OCI-LY7 (cell line): ENCODE data around the gene ACKR1. TPM values are rescaled to one million over a fixed set of nuclear protein-coding genes. Genes with fewer than 3 reads are reported as not detected.

ENCODE experiments used
- BruUV-seq: library from RNA; stranded (reverse); fragments of 400-500 nt; replicated peaks from 2 replicates; lab custom pipeline; 2021; lab: Mats Ljungman, UMichigan
- CTCF ChIA-PET: fragments of 300-600 bp; sonication (Branson Sonifier 250); formaldehyde crosslinking; loops from one replicate; lab custom pipeline; 2022; ENCODE audit warnings: antibody characterized with exemption; ENCODE audit not compliant: unreplicated experiment; lab: Charles Lee
- POLR2A ChIA-PET: fragments of 300-600 bp; sonication (Branson Sonifier 250); formaldehyde crosslinking; loops from one replicate; lab custom pipeline; 2022; ENCODE audit warnings: antibody characterized with exemption; lab: Charles Lee
- DNase-seq: peaks from one replicate; pipeline ENCODE4 v3.0.0-alpha.2; 2015; ENCODE audit warnings: low spot score
- H2AFZ ChIP-seq: fragments of 200-600 bp; sonication (generic), shearing (Covaris generic); 2 replicates; pipeline ENCODE4 v1.6.1; 2014; ENCODE audit warnings: mild to moderate bottlenecking, antibody characterized with exemption, low read length, moderate library complexity
- H3K27ac ChIP-seq: fragments of 200-600 bp; sonication (generic); 2 replicates; pipeline ENCODE4 v1.5.1; 2014; ENCODE audit warnings: mixed run types, low read depth, mild to moderate bottlenecking, moderate library complexity, low read length, inconsistent platforms; ENCODE audit not compliant: poor library complexity, severe bottlenecking
- H3K36me3 ChIP-seq: fragments of 200-600 bp; sonication (generic); 2 replicates; pipeline ENCODE4 v1.6.1; 2014; ENCODE audit warnings: mild to moderate bottlenecking, antibody characterized with exemption, low read length, moderate library complexity, mixed read lengths; ENCODE audit not compliant: insufficient read depth
- H3K4me1 ChIP-seq: fragments of 200-600 bp; sonication (generic); 2 replicates; pipeline ENCODE4 v1.5.1; 2014; ENCODE audit warnings: mild to moderate bottlenecking, low read length; ENCODE audit not compliant: insufficient read depth, poor library complexity, severe bottlenecking
- H3K4me2 ChIP-seq: fragments of 200-600 bp; sonication (generic); 2 replicates; pipeline ENCODE4 v1.6.1; 2014; ENCODE audit warnings: mild to moderate bottlenecking, low read length
- H3K4me3 ChIP-seq: fragments of 200-600 bp; sonication (generic); 2 replicates; pipeline ENCODE4 v1.5.1; 2014; ENCODE audit warnings: mild to moderate bottlenecking, low read depth, low read length; ENCODE audit not compliant: poor library complexity, severe bottlenecking
- H3K79me2 ChIP-seq: fragments of 200-600 bp; sonication (generic); 2 replicates; pipeline ENCODE4 v1.6.1; 2016; ENCODE audit warnings: low read depth, mild to moderate bottlenecking, low read length, moderate library complexity, mixed read lengths; ENCODE audit not compliant: insufficient read depth
- H3K9me2 ChIP-seq: fragments of 200-600 bp; sonication (generic); 2 replicates; pipeline ENCODE4 v1.6.1; 2016; ENCODE audit warnings: mild to moderate bottlenecking, low read length, mixed read lengths; ENCODE audit not compliant: insufficient read depth
- H3K9me3 ChIP-seq: fragments of 200-600 bp; sonication (generic); 2 replicates; pipeline ENCODE4 v1.6.1; 2014; ENCODE audit warnings: mild to moderate bottlenecking, mixed run types, low read length, mixed read lengths
- H4K20me1 ChIP-seq: fragments of 200-600 bp; sonication (generic); 2 replicates; pipeline ENCODE4 v1.6.1; 2014; ENCODE audit warnings: mild to moderate bottlenecking, antibody characterized with exemption, low read length, moderate library complexity, mixed read lengths; ENCODE audit not compliant: insufficient read depth
- EZH2phosphoT487 ChIP-seq: fragments of 200-600 bp; sonication (generic); IDR thresholded peaks from 2 replicates; pipeline ENCODE4 v1.6.1; 2018; ENCODE audit warnings: low read depth, borderline replicate concordance, mild to moderate bottlenecking, mixed run types, antibody characterized with exemption, low read length, moderate library complexity, mixed read lengths
- intact Hi-C: fragments of 100-400 bp; cut with micrococcal nuclease; formaldehyde crosslinking; loops from one replicate; pipeline ENCODE4 v1.10.0; 2022; ENCODE audit not compliant: unreplicated experiment
- total RNA-seq, 2 experiments: library from RNA; depleted of rRNA in 1 of 2; stranded (reverse); fragments of >200 nt in 1 of 2; shearing (Covaris generic) in 1 of 2; gene quantifications; 2 replicates each; pipeline ENCODE4 v1.2.3, GENCODE V29; 2014 to 2022
- TF ChIP-seq, protein P1 (sequence below): fragments of 200-600 bp; sonication (generic); conservative IDR thresholded peaks from 2 replicates; pipeline ENCODE4 v1.5.1; 2014; ENCODE audit warnings: mild to moderate bottlenecking, antibody characterized with exemption, low read length, moderate library complexity, mixed read lengths

Gene ACKR1
- total RNA-seq, 2 experiments from 2014 or later = not detected

DNA sequence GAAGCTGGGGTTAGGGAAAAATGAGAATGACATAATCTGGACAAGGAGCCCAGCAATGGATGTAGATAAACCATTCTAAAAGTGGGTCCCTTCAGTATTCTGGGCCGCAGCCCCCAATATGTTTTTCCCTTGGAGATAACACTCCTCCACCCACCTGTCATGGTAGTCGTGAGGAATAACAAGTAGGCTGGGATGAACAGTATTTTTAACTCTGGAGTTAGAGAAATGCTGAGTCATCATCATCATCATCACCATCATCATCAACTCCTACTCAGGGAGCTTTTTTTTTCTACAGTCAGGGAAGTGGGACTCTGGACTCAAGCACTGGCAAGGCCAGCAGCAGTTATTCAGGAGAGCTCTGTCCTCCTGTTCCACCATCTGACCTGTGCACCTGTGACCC, 20.5 kb upstream of the ACKR1 start:
- Histone ChIP-seq H3K4me1 (no peaks in the 10 kb centered on the region), H3K9me2 (no peaks in the 10 kb centered on the region), H2AFZ (no peak overlapping the region), H3K4me2 (no peak overlapping the region), H3K9me3 (no peaks in the 10 kb centered on the region), H4K20me1 (no peaks in the 10 kb centered on the region), H3K79me2 (no peaks in the 10 kb centered on the region), H3K36me3 (no peaks in the 10 kb centered on the region), H3K27ac (no peak overlapping the region), H3K4me3 (no peak overlapping the region)
- CTCF ChIA-PET = no interaction called here
- no peak for DNase-seq
- TF ChIP-seq, protein P1, sequence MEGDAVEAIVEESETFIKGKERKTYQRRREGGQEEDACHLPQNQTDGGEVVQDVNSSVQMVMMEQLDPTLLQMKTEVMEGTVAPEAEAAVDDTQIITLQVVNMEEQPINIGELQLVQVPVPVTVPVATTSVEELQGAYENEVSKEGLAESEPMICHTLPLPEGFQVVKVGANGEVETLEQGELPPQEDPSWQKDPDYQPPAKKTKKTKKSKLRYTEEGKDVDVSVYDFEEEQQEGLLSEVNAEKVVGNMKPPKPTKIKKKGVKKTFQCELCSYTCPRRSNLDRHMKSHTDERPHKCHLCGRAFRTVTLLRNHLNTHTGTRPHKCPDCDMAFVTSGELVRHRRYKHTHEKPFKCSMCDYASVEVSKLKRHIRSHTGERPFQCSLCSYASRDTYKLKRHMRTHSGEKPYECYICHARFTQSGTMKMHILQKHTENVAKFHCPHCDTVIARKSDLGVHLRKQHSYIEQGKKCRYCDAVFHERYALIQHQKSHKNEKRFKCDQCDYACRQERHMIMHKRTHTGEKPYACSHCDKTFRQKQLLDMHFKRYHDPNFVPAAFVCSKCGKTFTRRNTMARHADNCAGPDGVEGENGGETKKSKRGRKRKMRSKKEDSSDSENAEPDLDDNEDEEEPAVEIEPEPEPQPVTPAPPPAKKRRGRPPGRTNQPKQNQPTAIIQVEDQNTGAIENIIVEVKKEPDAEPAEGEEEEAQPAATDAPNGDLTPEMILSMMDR = no peak
- TF ChIP-seq EZH2phosphoT487 = no peak
- no TSS peak for BruUV-seq
- POLR2A ChIA-PET = interaction anchor here (0.6 kb wide), 1 partner anchor 821 kb away, joined by 3 read pairs; no protein-coding TSS in a partner anchor
- intact Hi-C loops = no loop called here

DNA sequence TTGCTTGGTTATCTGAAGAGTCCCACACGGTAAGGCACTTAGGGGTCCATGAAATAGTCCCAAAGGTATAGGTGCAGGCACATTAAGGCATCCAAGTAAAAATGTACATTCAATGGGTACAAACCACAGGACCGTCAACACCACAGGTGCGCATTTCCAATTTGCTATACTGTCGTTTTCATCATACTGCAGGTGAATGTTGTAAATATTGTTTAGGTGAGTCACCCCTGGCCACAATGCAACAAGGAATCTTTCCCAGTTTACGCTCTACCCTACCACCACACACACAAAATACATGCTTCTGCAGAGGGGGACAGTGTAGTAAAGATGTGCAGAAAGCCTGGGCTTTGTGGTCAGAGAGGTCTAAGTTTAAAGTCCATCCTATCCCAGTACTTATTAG, 19.6 kb upstream of the ACKR1 start:
- ChIA-PET POLR2A (no interaction called here), CTCF (no interaction called here)
- no peaks in the 10 kb centered on the region for H4K20me1 ChIP-seq
- no peak overlapping the region for H2AFZ ChIP-seq
- DNase-seq = no peak
- H3K4me2 ChIP-seq = no peak overlapping the region
- intact Hi-C loops = no loop called here
- H3K79me2 ChIP-seq = no peaks in the 10 kb centered on the region
- H3K9me3 ChIP-seq = no peaks in the 10 kb centered on the region
- no peaks in the 10 kb centered on the region for H3K4me1 ChIP-seq
- H3K27ac ChIP-seq = no peak overlapping the region
- H3K36me3 ChIP-seq = no peaks in the 10 kb centered on the region
- H3K4me3 ChIP-seq = no peak overlapping the region
- H3K9me2 ChIP-seq = no peaks in the 10 kb centered on the region
- no peak for TF ChIP-seq EZH2phosphoT487
- TF ChIP-seq, protein P1 = no peak
- no TSS peak for BruUV-seq

DNA sequence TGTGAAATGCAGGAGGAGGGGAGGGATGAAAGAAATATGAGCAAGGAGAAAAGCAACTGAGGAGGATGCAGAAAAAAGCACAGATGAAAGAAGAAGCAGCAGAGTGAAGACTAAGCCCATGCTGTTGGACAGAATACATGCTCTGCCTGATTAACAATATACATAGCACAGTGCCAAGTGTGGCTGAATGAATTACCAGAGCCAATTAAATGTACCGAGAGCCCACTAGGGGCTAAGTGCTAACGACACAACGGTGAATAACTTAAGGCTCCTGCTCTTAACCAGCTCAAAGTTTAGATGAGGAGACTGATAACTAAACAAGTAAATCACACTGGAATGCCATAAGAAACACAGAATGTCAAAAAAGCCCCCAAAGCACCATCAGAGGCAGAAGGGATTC, 17.6 kb upstream of the ACKR1 start:
- Histone ChIP-seq H3K4me3 (no peak overlapping the region), H2AFZ (no peak overlapping the region), H4K20me1 (no peaks in the 10 kb centered on the region), H3K4me1 (no peaks in the 10 kb centered on the region), H3K79me2 (no peaks in the 10 kb centered on the region), H3K9me3 (no peaks in the 10 kb centered on the region), H3K36me3 (no peaks in the 10 kb centered on the region), H3K27ac (no peak overlapping the region), H3K4me2 (no peak overlapping the region), H3K9me2 (no peaks in the 10 kb centered on the region)
- intact Hi-C loops = no loop called here
- no TSS peak for BruUV-seq
- POLR2A ChIA-PET = no interaction called here
- TF ChIP-seq, protein P1 = no peak
- TF ChIP-seq EZH2phosphoT487 = no peak
- CTCF ChIA-PET = no interaction called here
- no peak for DNase-seq
